ENCODE measurements around the gene ADARB2.

DNA sequence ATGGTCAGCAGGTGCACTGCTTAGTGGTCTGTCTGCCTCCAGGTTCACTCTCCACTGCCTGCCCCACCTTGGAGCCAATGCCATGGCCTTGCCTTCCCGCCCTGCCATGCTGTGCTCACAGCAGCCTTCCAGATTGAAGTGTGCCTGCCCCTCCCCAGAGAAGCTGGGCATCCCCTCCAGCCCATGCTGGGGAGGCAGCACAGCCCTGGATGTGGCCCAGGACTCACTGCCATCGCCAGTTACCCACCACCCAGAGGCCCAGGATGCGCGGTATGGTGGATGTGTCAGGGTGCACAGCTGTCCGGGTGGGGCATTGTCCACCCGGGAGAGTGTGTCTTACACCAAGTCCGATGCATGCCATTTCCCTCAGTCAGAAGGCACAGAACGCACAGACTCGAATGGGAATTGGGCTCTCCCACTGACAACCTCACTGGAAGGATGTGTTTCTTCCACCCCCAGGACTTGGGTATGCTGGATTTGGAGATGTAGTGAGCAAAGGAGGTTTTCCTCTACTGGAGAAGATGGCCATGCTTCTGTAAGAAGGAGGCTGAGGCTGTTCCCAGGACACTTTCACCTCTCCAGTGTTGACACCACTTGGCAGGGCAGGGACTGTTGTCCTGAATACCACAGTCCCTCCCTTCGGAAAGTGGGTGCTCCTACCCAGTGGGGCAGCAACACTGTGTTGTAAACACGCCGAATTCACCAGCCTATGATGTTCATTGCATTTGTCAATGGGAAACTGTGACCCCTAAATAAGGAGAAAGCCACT is 122.0 kb downstream of the ADARB2 start:
- TF ChIP-seq, protein P1, sequence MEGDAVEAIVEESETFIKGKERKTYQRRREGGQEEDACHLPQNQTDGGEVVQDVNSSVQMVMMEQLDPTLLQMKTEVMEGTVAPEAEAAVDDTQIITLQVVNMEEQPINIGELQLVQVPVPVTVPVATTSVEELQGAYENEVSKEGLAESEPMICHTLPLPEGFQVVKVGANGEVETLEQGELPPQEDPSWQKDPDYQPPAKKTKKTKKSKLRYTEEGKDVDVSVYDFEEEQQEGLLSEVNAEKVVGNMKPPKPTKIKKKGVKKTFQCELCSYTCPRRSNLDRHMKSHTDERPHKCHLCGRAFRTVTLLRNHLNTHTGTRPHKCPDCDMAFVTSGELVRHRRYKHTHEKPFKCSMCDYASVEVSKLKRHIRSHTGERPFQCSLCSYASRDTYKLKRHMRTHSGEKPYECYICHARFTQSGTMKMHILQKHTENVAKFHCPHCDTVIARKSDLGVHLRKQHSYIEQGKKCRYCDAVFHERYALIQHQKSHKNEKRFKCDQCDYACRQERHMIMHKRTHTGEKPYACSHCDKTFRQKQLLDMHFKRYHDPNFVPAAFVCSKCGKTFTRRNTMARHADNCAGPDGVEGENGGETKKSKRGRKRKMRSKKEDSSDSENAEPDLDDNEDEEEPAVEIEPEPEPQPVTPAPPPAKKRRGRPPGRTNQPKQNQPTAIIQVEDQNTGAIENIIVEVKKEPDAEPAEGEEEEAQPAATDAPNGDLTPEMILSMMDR (IDR thresholded peaks at IDR 0.05): no peak
- no peak for TF ChIP-seq POLR2A (IDR thresholded peaks at IDR 0.05)
